GM12865 (cell line): Measurements from ENCODE around the gene NCS1.

ENCODE experiments used
- DNase-seq: peaks from one replicate; pipeline ENCODE4 v3.0.0; 2010; ENCODE audit warnings: low read depth
- H3K4me3 ChIP-seq: 2 replicates; pipeline ENCODE4 v1.5.1; 2011; ENCODE audit warnings: mild to moderate bottlenecking, low read depth, low read length, control low read depth
- TF ChIP-seq, protein P1 (sequence below): IDR thresholded peaks from 2 replicates; pipeline ENCODE4 v1.5.1; 2011; ENCODE audit warnings: low read length, control low read depth, low read depth, inconsistent platforms; ENCODE audit not compliant: insufficient read depth; ENCODE audit errors: missing control alignments

The NCS1 gene

DNA sequence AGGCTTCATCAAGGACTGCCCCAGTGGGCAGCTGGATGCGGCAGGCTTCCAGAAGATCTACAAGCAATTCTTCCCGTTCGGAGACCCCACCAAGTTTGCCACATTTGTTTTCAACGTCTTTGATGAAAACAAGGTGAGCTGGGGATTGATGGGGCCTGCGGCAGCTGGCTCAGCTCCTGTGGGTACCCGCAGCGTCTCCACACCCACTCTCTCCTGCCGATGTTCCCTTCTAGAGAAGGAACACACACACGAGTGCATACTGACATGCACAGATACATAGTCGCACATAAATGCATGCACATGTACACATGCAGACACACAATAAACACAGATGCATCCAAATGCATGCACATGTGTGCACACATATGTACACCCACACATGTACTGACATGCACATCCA, 45.6 kb downstream of the NCS1 start:
- H3K4me3 ChIP-seq = no peak overlapping the region
- TF ChIP-seq, protein P1, sequence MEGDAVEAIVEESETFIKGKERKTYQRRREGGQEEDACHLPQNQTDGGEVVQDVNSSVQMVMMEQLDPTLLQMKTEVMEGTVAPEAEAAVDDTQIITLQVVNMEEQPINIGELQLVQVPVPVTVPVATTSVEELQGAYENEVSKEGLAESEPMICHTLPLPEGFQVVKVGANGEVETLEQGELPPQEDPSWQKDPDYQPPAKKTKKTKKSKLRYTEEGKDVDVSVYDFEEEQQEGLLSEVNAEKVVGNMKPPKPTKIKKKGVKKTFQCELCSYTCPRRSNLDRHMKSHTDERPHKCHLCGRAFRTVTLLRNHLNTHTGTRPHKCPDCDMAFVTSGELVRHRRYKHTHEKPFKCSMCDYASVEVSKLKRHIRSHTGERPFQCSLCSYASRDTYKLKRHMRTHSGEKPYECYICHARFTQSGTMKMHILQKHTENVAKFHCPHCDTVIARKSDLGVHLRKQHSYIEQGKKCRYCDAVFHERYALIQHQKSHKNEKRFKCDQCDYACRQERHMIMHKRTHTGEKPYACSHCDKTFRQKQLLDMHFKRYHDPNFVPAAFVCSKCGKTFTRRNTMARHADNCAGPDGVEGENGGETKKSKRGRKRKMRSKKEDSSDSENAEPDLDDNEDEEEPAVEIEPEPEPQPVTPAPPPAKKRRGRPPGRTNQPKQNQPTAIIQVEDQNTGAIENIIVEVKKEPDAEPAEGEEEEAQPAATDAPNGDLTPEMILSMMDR = no peak
- DNase-seq = no peak

GRCh38 chr9:130219661-130220096, 47.5 kb downstream of the NCS1 start:
- H3K4me3 ChIP-seq = no peak overlapping the region
- TF ChIP-seq, protein P1 = no peak
- no peak for DNase-seq

GRCh38 chr9:130220352-130220751, 48.1 kb downstream of the NCS1 start:
- DNase-seq = no peak
- TF ChIP-seq, protein P1 = no peak

DNA sequence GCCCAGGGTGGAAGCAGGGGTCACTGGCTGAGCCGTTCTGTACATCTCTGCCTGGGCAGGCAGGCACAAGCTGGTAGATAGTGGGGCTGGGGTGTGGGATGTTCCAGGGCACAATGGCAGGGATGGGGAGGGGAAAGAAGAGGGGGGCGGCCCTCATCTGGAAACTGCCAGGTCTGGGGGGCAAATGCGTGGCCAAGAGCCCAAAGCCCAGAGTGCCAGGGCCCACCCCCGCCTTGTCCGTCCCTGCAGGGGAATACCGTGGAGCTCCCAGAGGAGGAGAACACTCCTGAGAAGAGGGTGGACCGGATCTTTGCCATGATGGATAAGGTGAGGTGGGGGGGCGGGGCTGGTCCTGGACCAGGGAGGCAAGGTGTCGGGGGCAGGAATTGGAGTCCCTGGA, 50.6 kb downstream of the NCS1 start:
- no peak for DNase-seq
- H3K4me3 ChIP-seq = no peak overlapping the region
- TF ChIP-seq, protein P1 = no peak

More at GRCh38 chr9:130220352-130220751, 48.1 kb downstream of the NCS1 start:
- no peak overlapping the region for H3K4me3 ChIP-seq

GRCh38 chr9:130225071-130225470, 52.9 kb downstream of the NCS1 start:
- H3K4me3 ChIP-seq = no peak overlapping the region
- no peak for DNase-seq
- TF ChIP-seq, protein P1 = no peak

DNA sequence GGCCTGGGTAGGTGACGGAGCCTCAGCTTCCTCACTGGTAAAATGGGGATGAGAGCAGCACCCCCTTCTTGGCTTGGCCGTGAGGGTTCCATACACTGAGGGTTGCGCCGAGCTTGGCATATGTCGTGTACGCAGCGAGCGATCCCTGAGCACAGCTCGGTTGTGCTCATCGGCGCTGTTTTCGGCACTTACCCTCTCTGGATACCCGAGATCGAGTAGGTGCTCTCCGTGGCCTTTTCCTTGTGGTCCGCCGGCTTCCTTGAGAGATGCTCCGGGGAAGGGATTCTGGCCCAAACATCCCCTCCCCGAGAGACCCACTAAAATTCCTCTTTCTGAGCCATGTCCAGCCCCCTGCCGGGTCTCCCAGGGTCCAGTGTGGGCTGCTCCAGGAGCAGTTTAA, 53.4 kb downstream of the NCS1 start:
- no peak for DNase-seq
- H3K4me3 ChIP-seq = no peak overlapping the region
- TF ChIP-seq, protein P1 = no peak

DNA sequence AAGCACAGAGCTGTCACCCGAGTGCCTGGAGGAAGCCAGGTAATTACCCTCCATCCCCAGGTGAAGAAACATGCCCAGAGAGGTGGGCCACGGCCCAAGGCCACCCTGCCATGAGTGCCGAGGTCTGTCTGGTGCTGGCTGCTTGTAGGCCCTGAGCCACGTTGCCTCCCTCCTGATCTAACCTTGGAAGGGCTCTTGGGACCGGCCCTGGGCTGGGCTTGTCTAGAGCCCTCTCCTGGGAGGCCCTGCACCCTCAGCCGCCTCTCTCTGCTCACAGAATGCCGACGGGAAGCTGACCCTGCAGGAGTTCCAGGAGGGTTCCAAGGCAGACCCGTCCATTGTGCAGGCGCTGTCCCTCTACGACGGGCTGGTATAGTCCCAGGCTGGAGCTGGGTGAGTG, 53.9 kb downstream of the NCS1 start:
- TF ChIP-seq, protein P1 = no peak
- H3K4me3 ChIP-seq = no peak overlapping the region
- DNase-seq = no peak
